Measurements from ENCODE around the gene ZNF76.
A peak's percentile ranks its signal among the peaks of the same experiment; 100 is the strongest.

The ZNF76 gene

DNA sequence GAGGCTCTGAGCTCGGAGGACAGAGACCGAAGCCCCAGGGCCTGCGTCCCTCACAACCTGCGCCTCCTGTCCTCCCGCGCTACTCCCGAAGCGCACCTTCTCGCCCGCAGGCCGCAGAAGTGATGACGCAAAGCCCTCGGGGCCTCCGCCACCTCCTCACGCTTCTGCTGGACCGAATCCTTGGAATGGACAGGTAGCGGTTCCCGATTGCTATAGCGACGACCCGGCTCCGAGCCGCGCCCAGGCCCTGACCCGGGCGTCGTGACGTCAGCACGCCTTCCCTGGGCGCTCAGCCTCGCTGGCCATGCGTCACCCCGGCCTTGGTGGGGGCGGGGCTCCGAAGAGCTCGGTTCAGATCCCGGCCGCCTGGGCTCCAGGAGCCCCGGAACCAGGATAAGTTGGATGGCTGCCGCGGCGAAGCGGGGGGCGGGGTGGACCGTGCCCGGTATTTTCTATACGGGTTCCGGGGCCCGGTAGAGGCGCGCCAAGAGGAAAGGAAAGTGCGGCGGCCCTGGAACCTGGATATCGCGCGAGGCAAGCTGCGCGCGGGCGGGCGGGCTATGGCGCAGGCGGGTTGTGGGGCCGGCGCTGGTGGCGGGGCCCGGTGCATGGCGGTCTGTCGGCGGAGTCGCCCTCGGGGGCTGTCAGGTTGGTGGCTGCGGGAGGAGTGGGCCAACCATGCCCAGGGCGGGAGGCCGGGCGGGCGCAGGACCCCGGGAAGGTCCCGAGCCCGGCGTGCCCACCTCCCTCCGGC lies at the start of gene ZNF76:
TSS of gene ZNF76 (plus strand) at position 542 of the 754 bp plus-strand sequence. CDS start 21,417 bp downstream, outside the sequence.
- DNase-seq = peak; percentile 96

DNA sequence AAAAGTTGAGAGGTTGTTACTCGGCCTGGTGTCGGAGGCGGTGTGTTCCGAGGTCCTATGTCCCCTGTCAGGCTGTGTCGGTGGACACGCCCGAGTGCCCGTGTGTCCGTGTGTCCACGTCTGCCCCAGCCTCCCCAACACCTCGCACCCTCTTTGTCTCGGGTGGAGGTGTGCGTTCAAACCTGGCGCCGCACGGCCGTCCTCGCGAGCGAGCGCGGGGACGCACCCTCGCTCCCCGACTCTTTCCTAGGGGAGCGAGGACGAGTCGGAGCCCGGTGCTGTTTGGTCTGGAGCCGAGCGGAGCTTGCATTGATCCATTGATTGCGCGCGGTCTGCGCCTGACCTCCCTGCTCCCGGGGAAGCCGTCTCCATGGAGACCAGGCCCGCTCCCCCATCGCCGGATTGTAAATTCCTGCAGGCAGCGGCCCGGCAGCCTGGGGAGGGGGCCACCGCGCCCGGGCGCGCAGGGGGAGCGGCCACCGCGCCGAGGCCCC lies 46.2 kb upstream of the ZNF76 start:
- no peak for DNase-seq

DNA sequence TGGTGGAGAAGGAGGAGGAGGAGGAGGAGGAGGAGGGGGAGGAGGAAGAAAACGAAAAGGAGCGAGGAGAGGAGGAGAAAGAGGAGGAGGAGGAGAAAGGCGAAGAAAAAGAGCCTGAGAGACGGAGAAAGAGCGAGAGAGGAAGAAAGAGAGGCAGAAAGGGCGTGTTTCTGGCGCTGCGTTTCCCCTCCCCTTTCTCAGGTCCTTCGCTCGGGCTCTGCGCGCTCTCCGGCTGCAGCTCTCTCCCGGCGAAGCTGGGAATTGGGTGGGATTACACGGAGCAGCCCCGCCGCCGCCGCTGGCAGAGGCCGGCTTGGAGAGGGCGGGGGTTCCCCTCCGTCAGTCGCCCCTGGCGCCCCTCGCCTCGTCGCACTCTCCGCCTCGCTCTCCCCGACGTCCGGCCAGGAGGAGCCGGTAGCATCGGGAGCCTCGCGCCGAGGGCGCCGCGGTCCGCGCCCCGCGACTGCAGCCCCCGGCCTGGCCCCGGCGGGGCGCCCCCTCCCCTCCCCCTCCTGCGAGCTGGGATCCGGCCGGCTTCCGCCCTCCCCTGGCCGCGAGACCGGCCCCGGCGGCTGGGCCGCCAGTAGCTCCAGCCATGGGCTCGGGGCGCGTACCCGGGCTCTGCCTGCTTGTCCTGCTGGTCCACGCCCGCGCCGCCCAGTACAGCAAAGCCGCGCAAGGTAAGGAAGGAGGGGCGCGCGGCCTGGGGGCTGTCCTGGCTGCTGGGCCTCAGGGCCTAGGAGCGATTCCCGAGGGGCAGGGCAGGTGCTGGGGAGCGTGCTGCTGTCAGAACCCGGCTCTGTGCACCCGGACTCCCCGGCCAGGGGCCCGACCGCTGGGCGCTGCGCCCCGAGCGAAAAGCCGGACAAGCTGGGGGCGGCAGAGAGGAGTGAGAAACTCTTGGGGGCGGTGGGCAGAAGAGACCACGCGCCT lies 45.4 kb upstream of the ZNF76 start, which contains the start of gene SCUBE3:
TSS of gene SCUBE3 (plus strand) at position 133 of the 933 bp plus-strand sequence. CDS start at position 596, 463 bp downstream.
- peak; percentile 9 for DNase-seq

DNA sequence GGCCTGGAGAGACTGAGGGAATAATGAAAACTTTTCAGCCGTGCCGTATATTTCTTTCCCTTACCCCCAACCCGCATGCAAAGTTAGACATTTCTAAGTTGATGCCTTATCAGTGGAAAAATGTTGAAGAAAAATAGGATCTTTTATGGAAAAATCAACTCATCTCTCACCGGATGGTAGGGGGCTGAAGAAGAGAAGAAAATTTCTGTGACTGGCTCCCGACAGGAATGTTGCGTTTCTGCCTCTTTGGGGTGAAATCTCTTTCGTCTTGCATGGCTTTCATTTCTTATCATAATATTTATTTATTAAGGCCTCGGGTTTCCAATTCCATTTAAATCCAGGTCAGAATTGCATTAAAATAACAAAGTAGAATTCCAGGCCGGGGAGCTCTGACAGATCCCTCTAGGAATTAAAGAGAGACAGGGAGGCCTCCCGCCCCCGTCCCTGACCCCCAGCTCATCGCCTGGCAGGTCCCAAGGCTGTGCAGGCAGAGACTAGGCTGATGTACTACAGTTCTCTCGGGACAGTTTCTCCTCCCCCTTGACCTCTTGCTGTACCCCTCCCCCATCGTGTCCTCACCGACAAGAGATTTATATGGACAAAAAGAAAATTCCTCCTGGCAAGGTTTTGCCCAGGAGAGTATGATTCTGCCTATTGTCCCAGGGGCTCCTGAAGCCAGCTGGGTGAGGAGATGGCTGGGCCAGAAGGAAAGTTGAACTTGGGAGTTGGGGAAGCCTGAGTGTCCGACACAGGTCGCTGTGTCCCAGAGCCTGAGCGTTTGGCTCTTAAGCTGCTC lies 44.5 kb upstream of the ZNF76 start:
- no peak for DNase-seq

DNA sequence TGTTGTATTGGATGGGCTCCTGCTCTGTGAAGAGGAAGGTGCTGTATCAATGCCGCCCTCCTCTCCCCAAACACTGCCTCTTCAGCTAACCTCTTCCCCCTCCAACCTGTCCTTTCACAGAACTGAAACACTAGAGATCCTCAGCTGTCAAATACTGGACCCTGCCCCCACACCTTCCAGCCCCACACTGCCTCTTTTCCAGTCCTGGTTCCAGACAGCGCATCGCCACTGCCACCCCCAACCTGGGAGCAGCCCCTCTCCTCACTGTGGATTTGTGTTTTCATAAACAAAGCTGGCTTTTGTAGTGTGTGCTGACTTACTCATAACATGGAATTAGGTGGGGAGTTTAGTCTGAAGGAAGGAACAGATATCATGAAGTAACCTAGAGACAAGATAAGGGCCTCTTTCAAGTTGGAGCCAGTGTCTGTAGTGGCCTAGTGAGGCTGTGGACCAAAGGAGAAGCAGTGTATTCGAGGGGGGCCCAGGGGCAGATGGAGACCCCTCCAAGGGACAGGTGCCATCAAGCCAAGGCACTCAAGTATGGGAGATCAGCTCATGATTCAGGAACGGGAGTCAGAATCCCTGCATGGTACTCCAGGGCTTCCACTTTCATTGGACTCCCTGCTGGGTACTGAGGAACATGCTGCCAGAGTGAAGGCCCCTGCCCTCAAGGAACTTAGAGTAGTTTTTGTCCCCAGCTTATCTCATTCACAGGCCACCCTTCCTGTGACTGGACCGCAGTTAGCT lies 43.7 kb upstream of the ZNF76 start:
- no peak for DNase-seq

DNA sequence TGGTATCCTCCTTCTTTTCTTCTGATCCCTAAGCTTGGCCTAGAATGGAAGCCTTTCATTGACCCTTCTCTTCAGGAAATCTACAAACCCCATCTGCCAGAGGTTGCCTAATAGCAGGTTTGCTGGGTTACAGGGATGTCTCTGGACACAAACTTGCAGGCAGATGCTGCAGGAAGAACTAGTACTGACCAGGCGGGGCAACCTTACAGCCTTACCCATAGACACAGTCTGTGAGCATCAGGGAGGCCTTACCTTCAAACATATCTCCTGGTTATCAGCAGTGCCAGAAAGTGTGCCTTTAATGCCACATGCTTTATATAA lies 43.2 kb upstream of the ZNF76 start:
- no peak for DNase-seq

DNA sequence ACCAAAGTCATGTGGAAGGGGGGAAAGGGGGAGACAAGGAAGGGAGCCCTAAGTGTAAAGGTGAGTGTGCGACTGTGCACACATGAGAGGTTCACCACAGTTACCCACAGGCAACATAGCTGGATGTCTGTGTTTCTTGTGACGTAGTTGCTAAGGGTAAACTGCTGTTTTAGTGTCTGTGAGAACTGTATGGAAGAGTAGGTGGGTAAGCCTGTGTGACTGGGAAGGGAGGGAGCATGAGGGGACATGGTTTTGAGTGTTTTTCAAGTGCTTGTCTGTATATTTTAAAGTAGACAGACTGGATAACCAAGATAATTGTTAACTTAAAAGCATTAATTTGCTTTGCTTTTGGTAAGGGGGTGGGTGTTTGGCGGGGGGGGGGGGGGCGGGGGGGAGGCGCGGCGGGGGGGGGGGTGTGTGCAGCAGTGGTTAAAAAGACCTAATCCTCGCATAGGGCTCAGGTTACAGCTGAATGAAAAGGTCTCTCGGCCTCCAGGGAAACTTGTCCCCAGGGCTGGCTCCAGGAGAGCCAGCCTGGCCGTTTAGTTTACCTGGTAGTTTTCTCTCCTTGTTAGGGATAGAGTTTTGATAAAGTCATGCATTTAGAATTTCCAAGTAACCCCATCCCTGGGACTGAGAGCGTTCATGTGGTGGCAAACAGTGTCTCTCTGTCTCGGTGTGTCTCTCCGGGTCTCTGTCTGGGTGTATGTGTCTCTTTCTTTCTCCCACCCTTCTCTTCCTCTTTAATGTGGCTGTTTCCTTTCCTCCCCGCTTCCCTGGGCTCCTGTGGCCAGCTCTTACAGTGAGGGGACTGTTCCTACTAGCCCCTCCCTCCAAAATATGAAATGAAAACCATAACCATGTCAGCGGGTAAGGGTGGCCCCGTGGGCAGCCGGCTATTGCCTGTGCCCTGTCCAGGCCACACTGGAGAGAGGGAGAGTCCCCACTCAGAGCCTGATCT lies 42.4 kb upstream of the ZNF76 start:
- peak; percentile 50 for DNase-seq

DNA sequence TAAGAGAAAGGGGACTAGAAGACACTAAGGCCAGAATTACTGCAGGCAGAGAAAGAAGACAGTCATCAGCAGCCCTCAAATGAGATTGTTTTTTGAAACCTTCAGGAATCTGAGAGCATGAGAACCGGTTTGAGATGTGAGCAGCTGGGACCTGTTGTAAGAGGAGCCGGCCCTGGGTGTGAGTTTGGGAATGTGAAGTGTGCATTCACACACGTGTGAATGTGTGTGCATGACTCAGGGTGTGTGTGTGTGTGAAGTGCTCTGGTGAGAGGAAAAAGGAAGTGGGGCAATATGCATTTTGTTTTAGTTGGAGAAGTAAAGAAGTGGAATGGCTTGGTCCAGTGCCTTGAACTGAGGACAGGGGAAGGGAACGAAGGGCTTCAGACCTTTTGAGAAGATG lies 41.5 kb upstream of the ZNF76 start:
- no peak for DNase-seq

DNA sequence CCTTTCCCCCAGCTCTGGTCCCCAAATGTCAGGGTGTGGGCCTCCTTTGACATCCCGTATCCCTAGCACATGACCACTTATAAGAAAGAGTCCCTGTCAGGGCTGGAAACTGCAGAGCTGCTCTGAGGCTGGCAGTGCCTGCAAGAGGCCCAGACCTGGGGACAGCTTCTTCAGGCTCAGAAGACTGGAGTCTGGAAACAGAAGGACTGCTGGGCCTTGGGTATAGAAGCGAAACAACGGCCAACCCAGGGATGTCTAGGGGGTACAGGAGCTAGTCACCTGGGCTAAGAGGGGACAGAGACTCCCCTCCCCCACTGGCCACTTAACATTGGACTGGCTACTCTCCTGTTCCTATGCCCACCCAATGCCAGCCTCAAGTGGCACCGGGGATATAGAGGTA lies 41.1 kb upstream of the ZNF76 start:
- DNase-seq = no peak

DNA sequence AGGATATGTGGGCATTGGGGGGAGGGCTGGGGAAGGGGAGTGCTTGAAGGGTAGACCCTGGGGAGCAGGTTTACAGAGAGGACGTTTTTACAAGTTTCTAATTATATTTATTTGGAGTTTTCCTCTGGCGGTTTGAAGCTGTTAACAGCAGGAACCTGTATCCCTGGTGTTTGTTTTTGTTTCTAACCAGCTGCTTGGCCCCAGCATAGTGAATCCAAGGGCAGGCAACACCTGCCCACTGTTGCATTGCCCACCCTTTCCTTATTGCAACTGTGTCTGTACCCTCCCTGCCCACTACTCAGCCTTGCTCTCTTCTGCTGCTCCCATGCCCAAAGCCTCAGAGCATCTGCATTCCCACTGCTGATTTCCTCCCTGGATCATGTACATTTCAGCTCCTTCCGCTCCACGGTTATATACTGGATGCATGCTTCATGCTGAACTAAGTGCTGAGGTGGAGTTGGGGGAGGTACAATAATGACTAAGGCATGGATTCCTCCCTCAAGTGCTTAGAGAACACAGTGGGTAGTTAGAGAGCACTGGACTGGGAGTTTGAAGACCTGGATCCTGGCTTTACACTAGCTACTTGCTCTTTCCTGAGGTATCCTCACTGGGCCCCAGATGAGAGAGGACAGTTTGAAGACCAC lies 39.7 kb upstream of the ZNF76 start:
- DNase-seq = no peak

DNA sequence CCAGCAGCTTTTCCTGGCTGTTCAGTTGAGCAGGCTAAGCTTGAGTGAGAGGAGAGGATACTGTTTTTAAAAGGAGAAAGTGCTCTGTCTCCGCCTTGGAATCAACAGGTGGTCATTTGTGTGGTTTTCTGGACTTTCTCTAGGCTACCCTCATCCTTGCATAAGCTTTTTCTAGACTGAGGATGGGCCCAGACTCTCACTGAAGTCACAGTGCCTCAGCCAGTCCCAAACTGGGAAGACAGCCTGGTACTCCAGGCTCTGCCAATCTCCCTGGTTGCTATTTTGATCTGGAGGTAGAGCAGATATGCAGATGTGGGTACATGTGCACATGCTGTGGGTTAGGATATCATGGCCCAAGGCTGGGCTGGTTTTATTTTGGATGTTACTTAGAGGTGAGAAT lies 38.8 kb upstream of the ZNF76 start:
- no peak for DNase-seq

DNA sequence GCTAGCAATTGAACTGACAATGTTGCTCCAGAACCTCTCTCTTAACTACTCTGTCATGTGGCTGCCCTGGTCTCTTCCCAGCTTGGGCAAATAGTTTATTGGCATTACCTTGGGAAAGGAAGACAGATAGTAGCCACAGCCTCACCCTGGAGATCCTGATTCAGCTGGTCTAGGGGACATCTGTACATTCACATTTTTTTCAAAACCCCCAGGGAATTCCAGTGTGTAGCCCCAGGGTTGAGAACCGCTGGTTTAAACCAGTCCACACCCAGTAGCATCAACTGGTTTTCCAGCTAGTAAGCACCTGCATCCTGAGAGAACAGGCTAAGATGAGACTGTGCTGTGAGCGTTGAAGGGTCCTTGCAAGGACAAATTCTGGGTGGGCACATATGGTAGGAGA lies 36.1 kb upstream of the ZNF76 start:
- no peak for DNase-seq

DNA sequence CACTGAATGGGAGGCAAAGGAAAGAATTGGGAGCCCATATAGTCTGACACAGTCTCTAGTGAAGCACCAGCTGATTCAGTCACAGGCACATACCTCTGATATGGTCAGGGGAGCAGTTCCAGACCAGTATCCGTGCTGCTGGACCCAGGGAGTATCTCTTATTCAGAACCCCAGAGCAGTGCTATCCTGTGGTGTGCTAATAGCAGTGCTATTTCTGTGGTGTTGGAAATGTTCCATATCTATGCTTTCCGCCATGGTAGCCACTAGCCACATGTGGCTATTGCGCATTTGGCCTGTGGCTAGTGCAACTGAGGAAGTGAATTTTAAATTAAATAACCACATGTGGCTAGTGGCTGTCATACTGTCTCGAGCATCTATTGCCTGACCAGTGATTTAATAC lies 34.8 kb upstream of the ZNF76 start:
- DNase-seq = no peak

DNA sequence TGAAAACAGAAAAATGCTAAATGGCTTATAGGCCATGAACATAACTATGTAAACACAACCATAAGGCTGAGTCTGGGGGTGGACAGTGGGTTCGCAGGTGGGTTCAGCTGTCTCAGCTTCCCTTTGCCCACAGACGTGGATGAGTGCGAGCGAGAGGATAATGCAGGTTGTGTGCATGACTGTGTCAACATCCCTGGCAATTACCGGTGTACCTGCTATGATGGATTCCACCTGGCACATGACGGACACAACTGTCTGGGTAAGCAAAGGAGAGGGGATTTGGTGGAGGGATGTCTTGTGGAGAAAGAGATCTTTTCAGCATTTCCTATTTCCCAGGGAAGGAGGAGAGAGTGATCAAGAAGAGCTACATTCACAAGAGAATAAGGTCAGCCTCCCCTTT lies 31.1 kb upstream of the ZNF76 start:
- DNase-seq = no peak

DNA sequence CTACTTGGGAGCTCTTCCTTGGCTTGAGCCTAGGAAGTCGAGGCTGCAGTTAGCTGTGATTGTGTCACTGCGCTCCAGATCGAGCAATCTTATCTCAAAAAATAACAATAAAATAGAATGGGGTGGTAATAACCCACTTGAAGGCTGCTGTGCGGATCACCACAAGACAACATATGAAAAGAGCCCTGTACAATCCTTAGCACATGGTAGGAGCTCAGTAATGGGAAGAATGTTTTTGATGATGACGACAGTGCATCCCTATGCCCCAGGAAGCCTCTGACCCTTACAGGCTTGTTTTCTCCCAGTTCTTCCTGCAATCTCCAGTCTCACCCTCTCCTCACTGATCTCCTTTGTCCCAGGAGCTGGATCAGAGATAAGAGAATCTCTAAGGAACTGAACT lies 30.2 kb upstream of the ZNF76 start:
- DNase-seq = no peak

DNA sequence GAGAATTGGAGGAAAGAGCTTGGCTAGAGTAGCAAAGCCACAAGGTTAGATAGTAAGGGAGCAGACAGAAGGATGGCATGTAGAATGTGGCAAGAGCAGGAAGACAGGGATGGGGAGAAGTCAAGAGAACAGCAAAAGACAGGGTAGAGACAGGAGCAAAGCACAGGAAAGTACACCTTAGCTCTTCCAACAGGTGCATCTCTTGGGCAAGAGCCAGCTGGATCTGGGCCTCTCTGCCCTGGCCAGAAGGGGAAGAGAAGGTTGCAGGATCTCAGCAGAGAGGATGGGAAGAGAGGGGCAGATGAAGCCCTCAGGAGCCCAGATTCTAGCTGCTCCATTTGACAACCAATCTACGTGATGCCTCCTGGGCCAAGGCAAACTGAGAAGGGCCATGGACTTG lies 29.0 kb upstream of the ZNF76 start:
- DNase-seq = no peak

DNA sequence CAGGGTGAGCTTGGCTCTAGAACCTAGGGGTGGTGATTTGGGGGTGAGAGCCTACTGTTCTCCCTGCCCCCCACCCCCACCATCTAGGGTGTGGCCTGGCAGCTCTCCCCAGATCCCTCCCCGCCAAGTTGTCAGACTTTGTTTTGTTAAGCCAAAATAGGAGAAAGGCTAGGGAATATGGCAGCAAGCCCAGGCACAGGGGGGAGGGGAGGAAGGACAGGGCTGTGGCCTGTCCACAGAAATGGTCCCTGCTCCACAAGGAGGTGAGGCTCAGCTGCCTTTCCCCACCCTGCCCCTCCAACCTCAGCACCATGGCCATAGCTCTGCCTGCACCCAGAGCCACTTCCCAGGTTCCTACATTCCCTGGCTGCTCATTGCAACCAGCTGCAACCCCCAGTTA lies 28.6 kb upstream of the ZNF76 start:
- no peak for DNase-seq

DNA sequence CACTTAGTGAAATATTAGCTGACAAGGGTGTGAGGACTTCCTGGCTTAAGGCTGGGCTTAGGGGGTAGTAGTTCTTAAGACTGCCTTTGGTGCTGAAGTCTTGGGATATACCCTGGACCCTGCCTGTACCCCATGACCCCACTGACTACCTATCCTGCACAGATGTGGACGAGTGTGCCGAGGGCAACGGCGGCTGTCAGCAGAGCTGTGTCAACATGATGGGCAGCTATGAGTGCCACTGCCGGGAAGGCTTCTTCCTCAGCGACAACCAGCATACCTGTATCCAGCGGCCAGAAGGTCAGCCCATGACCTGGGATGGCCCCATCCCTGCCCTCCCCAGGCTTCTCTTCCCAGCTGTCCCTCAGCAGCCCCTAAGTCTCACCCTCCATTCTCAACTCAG lies 28.0 kb upstream of the ZNF76 start:
- DNase-seq = no peak

DNA sequence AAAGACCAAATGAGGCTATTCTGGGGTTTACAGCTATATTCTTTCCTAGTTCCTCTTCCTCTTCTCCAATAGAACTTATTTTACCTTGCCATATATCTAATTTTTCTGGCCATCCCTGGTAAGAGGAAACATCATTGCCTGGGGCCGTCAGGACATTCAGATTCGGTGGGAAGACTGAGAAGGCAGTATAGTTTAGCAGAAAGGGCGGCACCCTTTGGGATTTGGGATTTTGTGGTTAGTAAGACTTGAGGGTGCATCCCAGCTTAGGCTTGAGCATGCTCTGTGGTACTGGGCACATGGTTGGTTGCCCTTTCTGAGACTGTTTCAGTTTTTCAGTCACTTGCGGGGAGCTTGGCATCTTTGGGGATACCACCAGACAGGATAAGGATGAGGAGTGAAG lies 24.6 kb upstream of the ZNF76 start:
- DNase-seq = no peak

DNA sequence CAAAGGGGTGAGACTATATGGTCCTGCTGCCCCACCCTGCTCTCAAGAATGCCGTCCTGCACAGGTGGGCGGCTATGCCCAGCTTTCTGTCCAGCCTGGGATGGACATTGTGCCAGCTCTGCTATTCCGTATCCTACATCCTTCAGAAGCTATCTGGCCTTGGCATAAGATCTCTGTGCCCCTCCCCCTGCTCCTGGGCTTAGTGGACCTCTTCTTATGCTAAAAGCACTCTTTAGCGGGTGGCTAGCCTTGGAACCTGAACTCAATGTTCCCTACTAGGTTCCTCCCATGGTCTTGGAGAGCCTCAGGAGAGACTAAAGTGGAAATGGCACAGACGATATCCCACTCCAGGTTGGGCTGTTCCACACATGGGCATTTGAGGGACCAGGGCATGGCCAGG lies 23.3 kb upstream of the ZNF76 start:
- DNase-seq = no peak

DNA sequence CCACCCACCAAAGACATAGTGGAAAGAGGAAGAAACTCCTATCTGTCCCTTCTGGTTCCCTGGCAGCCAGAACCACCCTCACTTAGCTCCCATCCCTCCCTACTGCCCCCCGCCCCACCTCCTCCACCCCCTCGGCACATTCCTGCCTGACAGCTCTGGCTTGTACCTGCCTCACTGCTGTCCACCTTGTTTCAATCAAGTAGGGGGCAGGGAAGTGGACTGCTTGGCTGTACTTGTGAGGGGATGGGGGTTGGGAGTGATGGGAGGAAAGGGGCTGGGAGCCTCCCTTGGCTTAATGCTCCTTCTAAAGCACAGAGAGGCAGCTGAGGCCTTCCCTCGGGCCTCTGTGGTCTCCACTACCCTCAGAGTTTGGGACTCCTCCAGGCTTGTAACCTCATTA lies 22.1 kb upstream of the ZNF76 start:
- no peak for DNase-seq
